Measurements from ENCODE around the gene HYAL2. TPM values are rescaled to one million over a fixed set of nuclear protein-coding genes. Genes with fewer than 3 reads are reported as not detected.

HYAL2 gene
- polyA plus RNA-seq, 1 donor from 2014 or later = 116 TPM

GRCh38 chr3:50325113-50325480 lies 2.6 kb upstream of the HYAL2 start:
- Histone ChIP-seq H3K9ac (ENCODE audit: low read length) (no peak overlapping the region), H3K9me2 (ENCODE audit: insufficient read depth, low read length) (no peaks in the 10 kb centered on the region), H3K27me3 (ENCODE audit: insufficient read depth, low read depth, low read length) (no peaks in the 10 kb centered on the region), H3K4me3 (ENCODE audit: low read length) (no peak overlapping the region), H4K20me1 (ENCODE audit: insufficient read depth) (no peaks in the 10 kb centered on the region), H3K27ac (ENCODE audit: low read length) (no peak overlapping the region), H3K9me3 (ENCODE audit: low read length) (no peaks in the 10 kb centered on the region), H3K36me3 (ENCODE audit: insufficient read depth, low read length) (no peaks in the 10 kb centered on the region), H2AFZ (ENCODE audit: low read depth, low read length) (no peak overlapping the region), H3K4me2 (ENCODE audit: low read length) (no peak overlapping the region), H3F3A (ENCODE audit: insufficient read depth, low read length, poor library complexity, severe bottlenecking) (no peaks in the 10 kb centered on the region), H3K79me2 (replicated peaks; ENCODE audit: insufficient read depth, low read length) (peaks cover 19% of the 10 kb centered on the region)
- no peak for TF ChIP-seq EP300 (conservative IDR thresholded peaks at IDR 0.05; ENCODE audit: poor library complexity, severe bottlenecking)
- no peak for TF ChIP-seq REST (IDR thresholded peaks at IDR 0.05; ENCODE audit: borderline replicate concordance)
- TF ChIP-seq EZH2 (IDR thresholded peaks at IDR 0.05; ENCODE audit: borderline replicate concordance, insufficient read depth, low read length, poor library complexity, severe bottlenecking) = no peak
- TF ChIP-seq SMC3 (conservative IDR thresholded peaks at IDR 0.05; ENCODE audit: poor library complexity) = no peak
- no peak for TF ChIP-seq TAF1 (IDR thresholded peaks at IDR 0.05; ENCODE audit: low read depth)
- TF ChIP-seq MXI1 (conservative IDR thresholded peaks at IDR 0.05; ENCODE audit: poor library complexity, severe bottlenecking) = no peak
- TF ChIP-seq POLR2AphosphoS5 (IDR thresholded peaks at IDR 0.05) = no peak
- no peak for TF ChIP-seq RAD21 (conservative IDR thresholded peaks at IDR 0.05)
- no peak for TF ChIP-seq CTCF (IDR thresholded peaks at IDR 0.05; ENCODE audit: poor library complexity, severe bottlenecking)

- Histone ChIP-seq H2AFZ (ENCODE audit: low read depth, low read length) (no peak overlapping the region), H3K36me3 (ENCODE audit: insufficient read depth, low read length) (no peaks in the 10 kb centered on the region), H3K79me2 (replicated peaks; ENCODE audit: insufficient read depth, low read length) (peaks cover 25% of the 10 kb centered on the region), H3K9ac (ENCODE audit: low read length) (no peak overlapping the region), H3K9me2 (ENCODE audit: insufficient read depth, low read length) (no peaks in the 10 kb centered on the region), H3K4me3 (ENCODE audit: low read length) (no peak overlapping the region), H3K4me2 (ENCODE audit: low read length) (no peak overlapping the region), H3K9me3 (ENCODE audit: low read length) (no peaks in the 10 kb centered on the region), H3F3A (ENCODE audit: insufficient read depth, low read length, poor library complexity, severe bottlenecking) (no peaks in the 10 kb centered on the region), H3K27me3 (ENCODE audit: insufficient read depth, low read depth, low read length) (no peaks in the 10 kb centered on the region), H4K20me1 (ENCODE audit: insufficient read depth) (no peaks in the 10 kb centered on the region), H3K27ac (ENCODE audit: low read length) (no peak overlapping the region)
- TF ChIP-seq EZH2 (IDR thresholded peaks at IDR 0.05; ENCODE audit: borderline replicate concordance, insufficient read depth, low read length, poor library complexity, severe bottlenecking) (no peak), SMC3 (conservative IDR thresholded peaks at IDR 0.05; ENCODE audit: poor library complexity) (peak; percentile 73), REST (IDR thresholded peaks at IDR 0.05; ENCODE audit: borderline replicate concordance) (no peak), EP300 (conservative IDR thresholded peaks at IDR 0.05; ENCODE audit: poor library complexity, severe bottlenecking) (no peak), MXI1 (conservative IDR thresholded peaks at IDR 0.05; ENCODE audit: poor library complexity, severe bottlenecking) (peak; percentile 25), POLR2AphosphoS5 (IDR thresholded peaks at IDR 0.05) (no peak), CTCF (IDR thresholded peaks at IDR 0.05; ENCODE audit: poor library complexity, severe bottlenecking) (peak; percentile 76), TAF1 (IDR thresholded peaks at IDR 0.05; ENCODE audit: low read depth) (no peak), RAD21 (conservative IDR thresholded peaks at IDR 0.05) (peak; percentile 63)
Measured at GRCh38 chr3:50324351-50325112, 2.0 kb upstream of the HYAL2 start.

Measured in neural cell (in vitro differentiated cells).